ENCODE measurements around the gene IBA57. TPM values are rescaled to one million over a fixed set of nuclear protein-coding genes. Genes with fewer than 3 reads are reported as not detected.

The IBA57 gene
- total and polyA plus RNA-seq, 4 donors = 2.8 to 21.4 (median 6.9) TPM

DNA sequence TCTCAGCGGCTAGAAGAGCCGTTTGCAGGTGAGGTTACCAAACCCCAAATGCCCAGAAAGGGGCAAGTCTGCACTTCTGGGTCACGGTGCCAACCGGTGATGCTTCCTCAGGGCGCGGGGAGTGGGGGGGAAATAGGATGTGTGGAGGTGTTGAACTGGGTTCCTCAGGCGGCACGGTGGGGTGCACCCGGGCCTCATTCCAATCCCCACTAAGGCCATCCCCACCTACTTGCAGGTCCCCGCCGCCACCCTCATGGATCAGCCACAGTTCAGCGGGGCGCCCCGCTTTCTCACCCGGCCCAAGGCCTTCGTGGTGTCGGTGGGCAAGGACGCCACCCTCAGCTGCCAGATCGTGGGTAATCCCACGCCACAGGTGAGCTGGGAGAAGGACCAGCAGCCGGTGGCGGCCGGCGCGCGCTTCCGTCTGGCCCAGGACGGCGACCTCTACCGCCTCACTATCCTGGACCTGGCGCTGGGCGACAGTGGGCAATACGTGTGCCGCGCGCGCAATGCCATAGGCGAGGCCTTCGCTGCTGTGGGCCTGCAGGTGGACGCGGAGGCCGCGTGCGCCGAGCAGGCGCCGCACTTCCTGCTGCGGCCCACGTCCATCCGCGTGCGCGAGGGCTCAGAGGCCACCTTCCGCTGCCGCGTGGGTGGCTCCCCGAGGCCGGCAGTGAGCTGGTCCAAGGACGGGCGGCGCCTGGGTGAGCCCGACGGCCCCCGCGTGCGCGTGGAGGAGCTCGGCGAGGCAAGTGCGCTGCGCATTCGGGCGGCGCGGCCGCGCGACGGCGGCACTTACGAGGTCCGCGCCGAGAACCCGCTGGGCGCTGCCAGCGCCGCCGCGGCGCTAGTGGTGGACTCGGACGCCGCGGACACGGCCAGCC is 46.2 kb downstream of the IBA57 start:
- ATAC-seq (ENCODE audit: insufficient read depth, low FRiP score) (no peak), DNase-seq (no peak)
- Histone ChIP-seq H3K36me3 (ENCODE audit: control insufficient read depth in 4 of 4, insufficient read depth in 4 of 4, low read length in 4 of 4) (peaks cover 0 to 6% (median under 1%) of the 10 kb centered on the region in 4 donors), H3K27me3 (ENCODE audit: control insufficient read depth in 3 of 3, insufficient read depth in 3 of 3, low read length in 2 of 3) (no peaks in the 10 kb centered on the region), H3K9me3 (ENCODE audit: control insufficient read depth in 4 of 4, insufficient read depth in 3 of 4, low read length in 3 of 4) (peaks cover 0 to 4% (median 0%) of the 10 kb centered on the region in 4 donors), H3K4me3 (no peak overlapping the region), H3K27ac (ENCODE audit: low read depth in 1 of 2, low read length in 1 of 2) (no peak overlapping the region), H3K4me1 (ENCODE audit: control insufficient read depth in 5 of 5, insufficient read depth in 5 of 5, low read length in 5 of 5) (peaks cover 0 to 9% (median under 1%) of the 10 kb centered on the region in 5 donors), H3K9ac (ENCODE audit: insufficient read depth in 1 of 2, low read length in 2 of 2) (no peak overlapping the region)
- TF ChIP-seq, protein P1, sequence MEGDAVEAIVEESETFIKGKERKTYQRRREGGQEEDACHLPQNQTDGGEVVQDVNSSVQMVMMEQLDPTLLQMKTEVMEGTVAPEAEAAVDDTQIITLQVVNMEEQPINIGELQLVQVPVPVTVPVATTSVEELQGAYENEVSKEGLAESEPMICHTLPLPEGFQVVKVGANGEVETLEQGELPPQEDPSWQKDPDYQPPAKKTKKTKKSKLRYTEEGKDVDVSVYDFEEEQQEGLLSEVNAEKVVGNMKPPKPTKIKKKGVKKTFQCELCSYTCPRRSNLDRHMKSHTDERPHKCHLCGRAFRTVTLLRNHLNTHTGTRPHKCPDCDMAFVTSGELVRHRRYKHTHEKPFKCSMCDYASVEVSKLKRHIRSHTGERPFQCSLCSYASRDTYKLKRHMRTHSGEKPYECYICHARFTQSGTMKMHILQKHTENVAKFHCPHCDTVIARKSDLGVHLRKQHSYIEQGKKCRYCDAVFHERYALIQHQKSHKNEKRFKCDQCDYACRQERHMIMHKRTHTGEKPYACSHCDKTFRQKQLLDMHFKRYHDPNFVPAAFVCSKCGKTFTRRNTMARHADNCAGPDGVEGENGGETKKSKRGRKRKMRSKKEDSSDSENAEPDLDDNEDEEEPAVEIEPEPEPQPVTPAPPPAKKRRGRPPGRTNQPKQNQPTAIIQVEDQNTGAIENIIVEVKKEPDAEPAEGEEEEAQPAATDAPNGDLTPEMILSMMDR (IDR thresholded peaks at IDR 0.05; ENCODE audit: control extremely low read depth, extremely low read depth) = no peak
- 87% methylated on average over 94 to 96 of the region's 96 CpGs for WGBS, 2 donors

DNA sequence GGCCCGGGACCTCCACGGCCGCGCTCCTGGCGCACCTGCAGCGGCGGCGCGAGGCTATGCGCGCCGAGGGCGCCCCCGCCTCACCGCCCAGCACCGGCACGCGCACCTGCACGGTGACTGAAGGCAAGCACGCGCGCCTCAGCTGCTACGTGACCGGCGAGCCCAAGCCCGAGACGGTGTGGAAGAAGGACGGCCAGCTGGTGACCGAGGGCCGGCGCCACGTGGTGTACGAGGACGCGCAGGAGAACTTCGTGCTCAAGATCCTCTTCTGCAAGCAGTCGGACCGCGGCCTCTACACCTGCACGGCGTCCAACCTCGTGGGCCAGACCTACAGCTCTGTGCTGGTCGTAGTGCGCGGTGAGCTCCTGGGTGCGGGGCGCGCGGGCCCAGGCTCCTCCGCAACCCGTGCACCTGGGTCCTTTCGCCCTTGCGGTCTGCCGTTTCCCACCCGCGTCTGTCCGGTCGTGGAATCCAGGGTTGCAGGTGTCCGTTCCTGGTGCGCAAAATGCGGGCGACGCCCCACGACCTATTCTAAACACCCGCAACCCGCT is 46.9 kb downstream of the IBA57 start:
- WGBS, 2 donors = 34 to 46% methylated on average over 65 to 66 of the region's 66 CpGs
- Histone ChIP-seq H3K9me3 (ENCODE audit: control insufficient read depth in 4 of 4, insufficient read depth in 3 of 4, low read length in 3 of 4) (peaks cover 0 to 4% (median 0%) of the 10 kb centered on the region in 4 donors), H3K9ac (ENCODE audit: insufficient read depth in 1 of 2, low read length in 2 of 2) (no peak overlapping the region), H3K4me3 (no peak overlapping the region), H3K4me1 (ENCODE audit: control insufficient read depth in 5 of 5, insufficient read depth in 5 of 5, low read length in 5 of 5) (peaks cover 0 to 9% (median 0%) of the 10 kb centered on the region in 5 donors), H3K27me3 (ENCODE audit: control insufficient read depth in 3 of 3, insufficient read depth in 3 of 3, low read length in 2 of 3) (no peaks in the 10 kb centered on the region), H3K27ac (ENCODE audit: low read depth in 1 of 2, low read length in 1 of 2) (peak overlapping the region in 1 of 2 donors; percentile 5), H3K36me3 (ENCODE audit: control insufficient read depth in 4 of 4, insufficient read depth in 4 of 4, low read length in 4 of 4) (peaks cover 0 to 12% (median 2%) of the 10 kb centered on the region in 4 donors)
- TF ChIP-seq, protein P1 (IDR thresholded peaks at IDR 0.05; ENCODE audit: control extremely low read depth, extremely low read depth) = no peak
- DNase-seq = peak in 2 of 3 donors; percentile 34 to 37
- ATAC-seq (ENCODE audit: insufficient read depth, low FRiP score) = no peak

DNA sequence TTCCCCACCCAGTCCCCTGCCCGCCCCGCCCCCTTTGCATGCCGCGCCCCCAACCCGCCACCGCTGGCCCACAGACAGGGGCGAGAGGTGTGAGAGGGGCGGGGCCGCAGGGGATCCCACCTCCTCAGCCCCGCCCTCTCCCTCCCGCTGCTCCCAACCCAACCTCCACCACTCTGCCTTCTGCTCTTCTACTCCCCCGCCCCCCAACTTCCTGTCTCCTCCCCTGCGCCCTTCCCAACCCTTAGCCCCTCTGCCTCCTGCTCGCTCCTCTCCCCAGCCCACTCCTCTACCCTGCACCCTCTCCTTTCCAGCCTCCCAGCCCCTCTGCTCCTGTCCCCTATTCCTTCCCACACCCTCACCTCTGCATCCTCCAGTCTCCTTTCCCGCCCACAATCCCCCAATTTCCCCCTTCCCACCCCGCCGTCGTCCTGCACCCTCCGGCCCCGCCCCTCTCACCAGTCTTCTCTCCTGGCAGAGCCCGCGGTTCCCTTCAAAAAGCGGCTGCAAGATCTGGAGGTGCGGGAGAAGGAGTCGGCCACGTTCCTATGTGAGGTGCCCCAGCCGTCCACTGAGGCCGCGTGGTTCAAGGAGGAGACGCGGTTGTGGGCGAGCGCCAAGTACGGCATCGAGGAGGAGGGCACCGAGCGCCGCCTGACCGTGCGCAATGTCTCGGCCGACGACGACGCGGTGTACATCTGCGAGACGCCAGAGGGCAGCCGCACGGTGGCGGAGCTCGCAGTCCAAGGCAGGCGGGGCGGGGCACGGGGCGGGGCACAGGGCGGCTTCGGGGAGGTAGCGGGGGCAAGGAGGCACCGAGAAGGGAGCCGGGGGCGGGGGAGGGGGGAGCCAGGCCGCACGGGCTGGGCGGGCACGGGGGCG is 47.6 kb downstream of the IBA57 start:
- Histone ChIP-seq H3K4me3 (peak overlapping the region; percentile 58), H3K9me3 (ENCODE audit: control insufficient read depth in 4 of 4, insufficient read depth in 3 of 4, low read length in 3 of 4) (peaks cover 0 to 4% (median 0%) of the 10 kb centered on the region in 4 donors), H3K27me3 (ENCODE audit: control insufficient read depth in 3 of 3, insufficient read depth in 3 of 3, low read length in 2 of 3) (no peaks in the 10 kb centered on the region), H3K36me3 (ENCODE audit: control insufficient read depth in 4 of 4, insufficient read depth in 4 of 4, low read length in 4 of 4) (peaks cover 0 to 12% (median 2%) of the 10 kb centered on the region in 4 donors), H3K27ac (ENCODE audit: low read depth in 1 of 2, low read length in 1 of 2) (peak overlapping the region in 1 of 2 donors; percentile 61), H3K4me1 (ENCODE audit: control insufficient read depth in 5 of 5, insufficient read depth in 5 of 5, low read length in 5 of 5) (peaks cover 0 to 9% (median 0%) of the 10 kb centered on the region in 5 donors), H3K9ac (ENCODE audit: insufficient read depth in 1 of 2, low read length in 2 of 2) (no peak overlapping the region)
- WGBS, 2 donors = 0 to 2% methylated on average over 48 to 66 of the region's 67 CpGs
- peak; percentile 90 for ATAC-seq (ENCODE audit: insufficient read depth, low FRiP score)
- peak; percentile 87 to 93 (median 90) for DNase-seq
- TF ChIP-seq, protein P1 (IDR thresholded peaks at IDR 0.05; ENCODE audit: control extremely low read depth, extremely low read depth) = peak; percentile 75

Measured in lung (tissue), 12 donors.